Lung (tissue), 12 donors: ENCODE measurements around the gene CFAP91. TPM values are rescaled to one million over a fixed set of nuclear protein-coding genes. Genes with fewer than 3 reads are reported as not detected.

ENCODE experiments used
- ATAC-seq: fragments of 200-7000 bp; cut with Tn5 transposase; one replicate; pipeline ENCODE4 v1.9.1; 2020; ENCODE audit warnings: moderate number of reproducible peaks; ENCODE audit not compliant: insufficient read depth, low FRiP score
- DNase-seq, 3 donors: peaks; one replicate each; pipeline ENCODE4 v3.0.0-alpha.2; 2013 to 2017
- H3K27ac ChIP-seq, 2 donors: one replicate each; pipeline ENCODE4 v1.5.1; 2013; ENCODE audit warnings: mild to moderate bottlenecking in 2 of 2, moderate library complexity in 2 of 2, control low read depth in 1 of 2, inconsistent platforms in 1 of 2, low read depth in 1 of 2, low read length in 1 of 2
- H3K27me3 ChIP-seq, 3 donors: one replicate each; pipeline ENCODE4 v1.5.1; 2013; ENCODE audit warnings: low read length in 2 of 3; ENCODE audit not compliant: control insufficient read depth in 3 of 3, insufficient read depth in 3 of 3
- H3K36me3 ChIP-seq, 4 donors: one replicate each; pipeline ENCODE4 v1.5.1; 2013; ENCODE audit warnings: low read length in 4 of 4, mild to moderate bottlenecking in 1 of 4, moderate library complexity in 1 of 4; ENCODE audit not compliant: control insufficient read depth in 4 of 4, insufficient read depth in 4 of 4
- H3K4me1 ChIP-seq, 5 donors: one replicate each; pipeline ENCODE4 v1.5.1; 2013; ENCODE audit warnings: low read length in 5 of 5, mild to moderate bottlenecking in 2 of 5, moderate library complexity in 1 of 5; ENCODE audit not compliant: control insufficient read depth in 5 of 5, insufficient read depth in 5 of 5
- H3K4me3 ChIP-seq: one replicate; pipeline ENCODE4 v1.5.1; 2013; ENCODE audit warnings: mild to moderate bottlenecking, control low read depth, moderate library complexity
- H3K9ac ChIP-seq, 2 donors: one replicate each; pipeline ENCODE4 v1.5.1; 2013; ENCODE audit warnings: low read length in 2 of 2, control low read depth in 1 of 2; ENCODE audit not compliant: insufficient read depth in 1 of 2
- H3K9me3 ChIP-seq, 4 donors: one replicate each; pipeline ENCODE4 v1.5.1; 2013; ENCODE audit warnings: low read length in 3 of 4, mild to moderate bottlenecking in 1 of 4, moderate library complexity in 1 of 4; ENCODE audit not compliant: control insufficient read depth in 4 of 4, insufficient read depth in 3 of 4
- WGBS, 2 donors: extraction: QIAGEN DNeasy Blood & Tissue Kit; methylation state at CpG; one replicate each; pipeline ENCODE4 v1.1.7; 2013; 5-methylcytosine and 5-hydroxymethylcytosine counted together
- polyA plus RNA-seq, 2 donors: library from polyadenylated mRNA; stranded (reverse); fragments of 200-250 nt; gene quantifications; one replicate each; pipeline ENCODE4 v1.2.1, GENCODE V29; 2013
- total RNA-seq, 2 donors: library from RNA; depleted of rRNA in 1 of 2; stranded (reverse); fragments of >200 nt in 1 of 2; gene quantifications; one replicate each; pipeline ENCODE4 v1.2.1, GENCODE V29; 2014 to 2021
- TF ChIP-seq, protein P1 (sequence below): IDR thresholded peaks from 2 replicates; pipeline ENCODE4 v1.5.1; 2012; ENCODE audit warnings: mild to moderate bottlenecking; ENCODE audit errors: control extremely low read depth, extremely low read depth
- donor health status: control.
- donor health status: control.
- donor health status: Bipolar disorder and iron deficiency.
- donor health status: healthy.
- donor health status: DM: yes; HTN: yes; CAD: no.

The CFAP91 gene
- total and polyA plus RNA-seq, 4 donors: 3.4 to 19.0 (median 11.1) TPM

DNA sequence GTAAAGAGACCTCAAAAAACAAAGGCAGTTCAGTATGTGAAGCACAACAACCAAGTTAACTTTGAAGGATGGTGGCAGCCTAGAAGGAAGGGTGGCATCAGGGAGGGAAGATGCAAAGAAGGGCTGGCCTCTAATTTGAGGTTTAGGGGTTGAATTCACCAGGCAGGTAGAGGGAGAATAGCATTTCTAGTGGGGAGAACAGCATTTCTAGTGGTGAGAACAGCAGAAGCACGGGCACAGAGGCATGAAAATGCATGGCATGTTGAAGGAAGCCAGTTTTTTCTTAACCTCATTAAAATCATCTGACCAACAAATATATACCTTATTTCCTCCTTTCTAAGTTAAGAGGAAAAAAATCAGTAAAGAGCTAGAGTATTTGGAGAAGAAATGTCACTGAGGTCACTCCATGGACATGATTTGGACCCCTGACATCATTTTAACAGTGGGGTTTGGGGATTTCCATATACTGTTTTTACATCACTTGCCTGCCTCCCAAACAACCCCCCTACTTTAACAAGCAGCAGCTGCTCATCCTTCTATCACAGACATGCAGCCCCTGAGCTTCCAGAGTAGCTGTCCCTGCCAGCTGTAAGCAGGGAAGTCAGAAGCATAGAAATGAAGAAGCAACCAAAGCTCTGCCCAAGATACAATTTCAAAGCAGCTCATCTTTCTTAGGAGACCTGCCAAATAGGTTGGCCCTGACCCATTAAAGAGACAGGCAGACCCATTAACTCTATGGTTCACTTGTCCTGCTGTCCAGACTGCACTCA lies 40.0 kb upstream of the CFAP91 start:
- TF ChIP-seq, protein P1, sequence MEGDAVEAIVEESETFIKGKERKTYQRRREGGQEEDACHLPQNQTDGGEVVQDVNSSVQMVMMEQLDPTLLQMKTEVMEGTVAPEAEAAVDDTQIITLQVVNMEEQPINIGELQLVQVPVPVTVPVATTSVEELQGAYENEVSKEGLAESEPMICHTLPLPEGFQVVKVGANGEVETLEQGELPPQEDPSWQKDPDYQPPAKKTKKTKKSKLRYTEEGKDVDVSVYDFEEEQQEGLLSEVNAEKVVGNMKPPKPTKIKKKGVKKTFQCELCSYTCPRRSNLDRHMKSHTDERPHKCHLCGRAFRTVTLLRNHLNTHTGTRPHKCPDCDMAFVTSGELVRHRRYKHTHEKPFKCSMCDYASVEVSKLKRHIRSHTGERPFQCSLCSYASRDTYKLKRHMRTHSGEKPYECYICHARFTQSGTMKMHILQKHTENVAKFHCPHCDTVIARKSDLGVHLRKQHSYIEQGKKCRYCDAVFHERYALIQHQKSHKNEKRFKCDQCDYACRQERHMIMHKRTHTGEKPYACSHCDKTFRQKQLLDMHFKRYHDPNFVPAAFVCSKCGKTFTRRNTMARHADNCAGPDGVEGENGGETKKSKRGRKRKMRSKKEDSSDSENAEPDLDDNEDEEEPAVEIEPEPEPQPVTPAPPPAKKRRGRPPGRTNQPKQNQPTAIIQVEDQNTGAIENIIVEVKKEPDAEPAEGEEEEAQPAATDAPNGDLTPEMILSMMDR: no peak
- DNase-seq: peak in 1 of 3 donors; percentile 28
- no peak overlapping the region for H3K4me3 ChIP-seq
- no peak for ATAC-seq
- 67 to 83% methylated on average over 1 of the region's 1 CpG for WGBS, 2 donors
- H3K27ac ChIP-seq: peak overlapping the region in 1 of 2 donors; percentile 95
- no peaks in the 10 kb centered on the region for H3K9me3 ChIP-seq
- H3K27me3 ChIP-seq: no peaks in the 10 kb centered on the region
- H3K9ac ChIP-seq: no peak overlapping the region
- H3K4me1 ChIP-seq: peaks cover 0 to 16% (median 6%) of the 10 kb centered on the region in 5 donors
- H3K36me3 ChIP-seq: peaks cover 0 to 1% (median 0%) of the 10 kb centered on the region in 4 donors

GRCh38 chr3:119663885-119664284 lies 38.9 kb upstream of the CFAP91 start:
- H3K27ac ChIP-seq: peak overlapping the region in 1 of 2 donors; percentile 95
- TF ChIP-seq, protein P1: no peak
- DNase-seq: no peak
- H3K36me3 ChIP-seq: peaks cover 0 to 2% (median 0%) of the 10 kb centered on the region in 4 donors
- H3K4me3 ChIP-seq: no peak overlapping the region
- no peak for ATAC-seq
- H3K27me3 ChIP-seq: no peaks in the 10 kb centered on the region
- H3K9ac ChIP-seq: no peak overlapping the region
- WGBS, 2 donors: 94 to 97% methylated on average over 2 of the region's 2 CpGs
- no peaks in the 10 kb centered on the region for H3K9me3 ChIP-seq
- peaks cover 0 to 16% (median 6%) of the 10 kb centered on the region in 5 donors for H3K4me1 ChIP-seq

- Histone ChIP-seq H3K36me3 (peaks cover 0 to 4% (median 1%) of the 10 kb centered on the region in 4 donors), H3K27me3 (no peaks in the 10 kb centered on the region), H3K9me3 (no peaks in the 10 kb centered on the region), H3K27ac (peak overlapping the region in 1 of 2 donors; percentile 95), H3K9ac (no peak overlapping the region), H3K4me3 (no peak overlapping the region), H3K4me1 (peaks cover 0 to 16% (median 6%) of the 10 kb centered on the region in 5 donors)
- ATAC-seq (no peak), DNase-seq (no peak)
- TF ChIP-seq, protein P1: no peak
- 87 to 89% methylated on average over 4 of the region's 4 CpGs for WGBS, 2 donors
These were observed 38.5 kb upstream of the CFAP91 start for GRCh38 chr3:119664370-119664769.
